Tibial nerve (tissue), 3 donors: ENCODE data around the gene CST9L.

ENCODE experiments used
- CTCF ChIP-seq, 5 experiments: fragments of 200-600 bp in 3 of 5; fragments of 450-650 bp in 2 of 5; sonication (generic) in 3 of 5; IDR thresholded peaks; one replicate each; pipeline ENCODE4 v1.5.1; 2016 to 2019; ENCODE audit warnings: antibody characterized with exemption in 5 of 5, mild to moderate bottlenecking in 3 of 5, moderate library complexity in 2 of 5
- POLR2A ChIP-seq, 2 donors: fragments of 450-650 bp; IDR thresholded peaks; one replicate each; pipeline ENCODE4 v1.6.1; 2017; ENCODE audit warnings: antibody characterized with exemption in 2 of 2, mild to moderate bottlenecking in 2 of 2, moderate library complexity in 2 of 2

- no peak for TF ChIP-seq CTCF (IDR thresholded peaks at IDR 0.05)
- TF ChIP-seq POLR2A (IDR thresholded peaks at IDR 0.05) = no peak
Observed at GRCh38 chr20:23541330-23541729, 27.0 kb downstream of the CST9L start.
